GM11168 (cell line): ENCODE results near the gene IQCH.
"Not testable (repeated sequence)": the region's sequence is repeated elsewhere in the genome, so short reads cannot be mapped to it uniquely, and the experiment has no call there.

Experiments used
- in situ Hi-C: fragments of 300-500 bp; cut with MboI; formaldehyde crosslinking; loops from one replicate; pipeline ENCODE4 v1.12.0; 2022; ENCODE audit warnings: low sequenced_read_pairs; ENCODE audit not compliant: unreplicated experiment

IQCH gene

DNA sequence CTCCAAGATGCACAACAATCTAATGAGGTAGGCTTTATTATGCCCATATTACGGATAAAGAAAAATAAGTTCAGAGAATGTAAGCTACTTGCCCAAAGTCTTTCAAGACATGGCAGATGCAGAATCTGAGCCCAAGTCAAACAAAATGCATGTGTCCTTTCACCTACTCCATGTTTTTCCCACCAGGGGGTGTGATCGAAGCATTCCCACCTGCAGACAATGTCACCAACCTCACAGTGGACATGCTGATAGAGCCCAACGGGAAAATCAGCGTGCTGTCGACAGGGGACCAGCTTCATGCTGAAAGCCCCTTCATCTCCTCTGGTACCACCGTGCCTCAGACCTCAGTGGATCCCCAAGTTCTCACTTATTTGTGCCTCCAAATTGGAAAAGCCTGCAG is 166.5 kb downstream of the IQCH start:
- in situ Hi-C loops = no loop called here

DNA sequence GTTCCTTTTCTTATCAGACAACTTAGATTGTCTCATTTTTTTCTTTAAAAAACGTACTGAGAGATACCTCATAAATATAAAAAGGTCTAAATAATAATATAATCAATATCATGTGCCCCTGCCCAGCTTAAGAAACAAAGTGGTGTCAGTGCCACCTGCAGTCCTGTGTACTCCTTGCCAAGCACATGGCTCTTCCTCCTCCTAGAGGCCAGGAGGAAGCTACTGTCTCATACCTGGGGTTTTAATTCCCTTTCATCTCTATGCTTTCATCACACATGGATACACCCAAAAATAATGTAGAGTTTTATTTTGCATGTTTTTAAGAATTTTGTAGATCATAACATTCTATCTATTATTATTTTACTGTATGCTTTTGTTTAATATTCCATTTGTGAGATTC is 167.7 kb downstream of the IQCH start:
- in situ Hi-C loops = no loop called here

DNA sequence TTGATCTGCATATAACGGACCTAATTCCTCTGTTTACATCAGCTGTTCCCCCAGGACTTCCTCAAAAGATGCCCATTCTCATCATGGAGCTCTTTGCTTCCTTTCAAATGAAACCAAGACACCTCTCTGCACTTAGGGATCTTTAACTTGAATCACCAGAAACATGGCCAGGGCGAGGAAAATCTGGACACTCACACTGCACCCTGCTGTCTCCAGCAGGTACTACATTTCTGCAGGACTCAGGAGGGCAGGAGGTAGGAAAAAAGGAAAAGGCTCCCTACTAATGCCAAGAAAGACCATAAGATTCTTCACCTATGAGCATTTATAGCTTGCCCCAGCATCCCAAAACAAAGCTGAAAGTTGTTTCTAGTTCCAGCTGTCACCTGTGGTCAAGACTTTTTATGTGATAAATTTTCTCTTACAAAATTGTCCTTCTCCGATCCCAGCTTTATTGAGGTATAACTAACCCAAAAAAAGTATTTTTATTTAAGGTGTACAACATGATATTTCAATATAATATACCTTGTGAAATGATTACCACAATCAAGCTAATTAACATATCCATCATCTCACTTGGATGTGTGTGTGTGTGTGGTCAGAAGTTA is 179.0 kb downstream of the IQCH start:
- in situ Hi-C loops = loop anchor here (10.0 kb wide), 1 partner anchor 489 kb away; no protein-coding TSS in a partner anchor

DNA sequence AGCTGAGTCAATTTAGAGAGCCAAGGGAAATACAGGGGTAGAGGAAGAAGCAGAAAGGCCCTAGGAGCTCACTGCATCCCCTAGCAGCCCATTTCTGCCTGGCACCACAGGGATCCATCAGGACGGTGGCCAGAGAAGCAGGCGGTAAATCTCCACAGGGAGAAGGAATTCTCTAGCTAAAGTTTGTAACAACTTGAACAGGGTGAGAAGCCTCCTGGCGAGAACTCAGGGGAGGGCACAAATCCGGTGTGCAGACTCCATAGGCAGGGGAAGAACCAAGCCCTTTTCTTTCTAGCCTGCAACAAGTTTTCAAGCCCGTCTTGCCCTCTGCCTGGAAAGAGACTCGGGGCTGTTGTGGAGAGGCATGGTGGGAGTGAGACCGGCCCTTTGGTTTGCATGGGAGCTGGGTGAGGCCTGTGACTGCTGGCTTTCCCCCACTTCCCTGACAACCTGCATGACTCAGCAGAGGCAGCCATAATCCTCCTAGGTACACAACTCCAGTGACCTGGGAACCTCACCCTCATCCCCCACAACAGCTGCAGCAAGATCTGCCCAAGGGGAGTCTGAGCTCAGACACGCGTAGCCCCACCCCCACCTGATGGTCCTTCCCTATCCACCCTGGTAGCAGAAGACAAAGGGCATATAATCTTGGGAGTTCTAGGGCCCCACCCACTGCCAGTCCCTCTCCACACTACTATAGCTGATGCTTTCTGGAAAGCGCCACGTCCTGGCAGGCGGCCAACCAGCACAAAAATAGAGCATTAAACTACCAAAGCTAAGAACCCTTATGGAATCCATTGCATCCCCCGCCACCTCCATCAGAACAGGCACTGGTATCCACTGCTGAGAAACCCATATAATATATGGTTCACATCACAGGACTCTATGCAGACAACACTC is 182.0 kb downstream of the IQCH start:
- in situ Hi-C loops = loop anchor here (10.0 kb wide), 1 partner anchor 492 kb away; no protein-coding TSS in a partner anchor

DNA sequence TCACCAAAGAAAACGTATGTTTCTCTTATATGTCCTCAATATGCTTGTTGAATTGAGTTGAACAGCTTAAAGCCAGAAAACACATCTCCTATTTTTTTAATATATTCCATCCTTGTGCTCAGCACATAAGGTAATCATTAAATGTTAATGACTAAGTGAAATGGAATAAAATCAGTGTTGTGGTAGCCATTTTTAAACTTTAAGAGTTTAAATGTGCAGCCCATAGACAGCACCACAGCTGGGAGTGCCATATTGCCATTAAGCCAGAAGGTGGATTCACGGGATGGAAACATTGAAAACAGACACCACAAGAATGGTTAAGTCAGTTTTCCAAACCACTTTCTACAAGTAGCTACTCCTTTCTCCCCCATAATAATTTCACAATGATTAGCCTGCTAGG is 189.5 kb downstream of the IQCH start:
- in situ Hi-C loops = no loop called here

DNA sequence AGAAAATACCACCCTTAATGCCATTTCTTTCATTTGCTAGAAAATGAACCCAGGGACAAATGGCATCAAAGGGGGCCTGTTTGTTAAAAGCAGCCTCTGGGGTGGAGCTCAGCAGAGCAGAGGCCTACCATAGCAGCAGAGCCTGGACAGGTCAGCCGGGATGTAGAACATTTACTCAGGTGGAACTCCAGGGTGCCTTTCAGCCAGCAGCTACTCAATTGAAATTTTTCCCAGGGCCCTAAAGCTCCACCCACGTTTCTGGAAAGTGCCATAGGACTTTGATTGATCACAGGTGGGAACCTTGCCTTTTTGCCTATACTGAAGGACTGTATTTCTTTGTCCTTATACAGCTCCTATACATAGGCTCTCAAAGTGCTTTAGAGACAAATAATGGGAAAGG is 191.9 kb downstream of the IQCH start:
- in situ Hi-C loops = no loop called here

DNA sequence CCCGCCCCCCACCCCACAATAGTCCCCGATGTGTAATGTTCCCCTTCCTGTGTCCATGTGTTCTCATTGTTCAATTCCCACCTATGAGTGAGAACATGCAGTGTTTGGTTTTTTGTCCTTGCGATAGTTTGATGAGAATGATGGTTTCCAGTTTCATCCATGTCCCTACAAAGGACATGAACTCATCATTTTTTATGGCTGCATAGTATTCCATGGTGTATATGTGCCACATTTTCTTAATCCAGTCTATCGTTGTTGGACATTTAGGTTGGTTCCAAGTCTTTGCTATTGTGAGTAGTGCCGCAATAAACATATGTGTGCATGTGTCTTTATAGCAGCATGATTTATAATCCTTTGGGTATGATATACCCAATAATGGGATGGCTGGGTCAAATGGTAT is 193.8 kb downstream of the IQCH start:
- in situ Hi-C loops = not testable (repeated sequence)

DNA sequence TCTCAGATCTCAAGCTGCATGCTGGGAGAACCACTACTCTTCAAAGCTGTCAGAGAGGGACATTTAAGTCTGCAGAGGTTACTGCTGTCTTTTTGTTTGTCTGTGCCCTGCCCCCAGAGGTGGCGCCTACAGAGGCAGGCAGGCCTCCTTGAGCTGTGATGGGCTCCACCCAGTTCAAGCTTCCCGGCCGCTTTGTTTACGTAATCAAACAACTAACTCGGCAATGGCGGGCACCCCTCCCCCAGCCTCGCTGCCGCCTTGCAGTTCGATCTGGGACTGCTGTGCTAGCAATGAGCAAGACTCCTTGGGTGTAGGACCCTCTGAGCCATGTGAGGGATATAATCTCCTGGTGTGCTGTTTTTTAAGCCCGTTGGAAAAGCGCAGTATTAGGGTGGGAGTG is 199.1 kb downstream of the IQCH start:
- in situ Hi-C loops = not testable (repeated sequence)

DNA sequence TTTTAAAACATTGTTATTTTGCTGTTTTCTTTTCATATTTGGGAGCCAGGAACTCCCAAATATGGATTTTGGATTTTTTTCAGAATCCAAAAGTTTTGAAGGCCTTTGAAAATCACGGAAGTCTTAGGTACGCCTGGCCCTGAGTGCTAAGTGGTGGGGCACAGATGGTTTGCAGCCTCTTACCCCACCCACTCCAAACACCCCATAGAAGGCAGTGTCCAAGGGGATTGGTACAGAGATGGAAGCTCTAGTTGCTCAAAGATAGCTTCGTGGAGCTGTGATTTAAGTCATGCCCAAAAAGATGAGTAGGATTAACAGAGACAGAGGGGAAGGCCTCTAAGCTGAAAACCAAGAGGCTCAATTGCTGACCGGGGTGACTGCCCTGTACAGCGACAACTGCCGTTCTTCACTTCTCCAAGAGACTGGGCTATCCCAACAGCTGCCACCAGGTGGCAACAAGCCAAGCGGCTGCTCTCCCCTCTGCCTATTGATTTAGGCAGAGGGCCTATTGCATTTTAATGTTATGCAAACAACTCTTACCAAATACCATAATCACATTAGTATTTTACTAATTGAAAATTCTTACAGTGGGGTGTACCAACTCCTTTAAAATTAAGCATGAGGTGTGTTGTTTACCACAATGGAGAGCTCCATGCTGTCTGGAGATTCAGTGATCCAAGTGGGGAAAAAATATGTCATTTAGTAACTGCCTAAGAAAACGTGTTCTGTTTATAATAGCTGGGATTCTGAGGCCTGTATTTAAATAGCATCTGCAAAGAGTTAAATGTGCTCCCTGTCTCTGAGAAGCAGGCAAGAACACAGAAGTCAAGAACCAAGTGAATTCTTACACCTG is 202.3 kb downstream of the IQCH start:
- in situ Hi-C loops = loop anchor here (5.0 kb wide), 1 partner anchor 380 kb away; no protein-coding TSS in a partner anchor

DNA sequence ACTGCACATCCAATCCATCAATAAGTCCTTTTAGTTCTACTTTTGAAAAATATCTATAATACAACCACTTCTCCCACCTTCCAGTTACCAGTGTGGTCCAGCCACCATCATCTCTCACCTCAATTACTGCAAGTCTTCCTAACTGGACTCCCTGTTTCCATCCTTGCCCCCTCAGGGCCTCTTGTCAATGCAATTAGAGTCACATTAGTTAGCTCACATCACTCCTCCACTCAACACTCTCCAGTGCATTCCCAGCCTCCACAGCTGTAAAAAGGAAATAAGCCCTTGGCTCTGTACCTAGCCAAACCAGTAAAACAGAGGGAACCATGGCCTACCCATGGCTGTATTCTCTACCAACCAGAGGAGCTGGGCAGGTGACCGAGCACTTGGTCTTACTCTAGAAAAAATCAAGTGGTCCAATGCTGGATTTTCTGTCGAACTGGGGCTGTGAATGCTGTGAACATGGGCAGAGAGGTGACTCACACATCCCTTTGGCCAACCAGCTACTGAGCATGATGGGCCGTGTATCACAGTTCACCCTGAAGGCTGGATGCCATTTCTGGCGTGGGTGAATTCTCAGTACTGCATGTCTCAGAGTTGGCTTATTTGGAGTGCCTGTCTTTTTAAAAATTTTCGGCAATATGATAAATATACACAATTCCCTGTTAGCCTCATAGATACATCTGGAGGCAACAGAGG is 203.9 kb downstream of the IQCH start:
- in situ Hi-C loops = loop anchor here (5.0 kb wide), 1 partner anchor 379 kb away; no protein-coding TSS in a partner anchor

DNA sequence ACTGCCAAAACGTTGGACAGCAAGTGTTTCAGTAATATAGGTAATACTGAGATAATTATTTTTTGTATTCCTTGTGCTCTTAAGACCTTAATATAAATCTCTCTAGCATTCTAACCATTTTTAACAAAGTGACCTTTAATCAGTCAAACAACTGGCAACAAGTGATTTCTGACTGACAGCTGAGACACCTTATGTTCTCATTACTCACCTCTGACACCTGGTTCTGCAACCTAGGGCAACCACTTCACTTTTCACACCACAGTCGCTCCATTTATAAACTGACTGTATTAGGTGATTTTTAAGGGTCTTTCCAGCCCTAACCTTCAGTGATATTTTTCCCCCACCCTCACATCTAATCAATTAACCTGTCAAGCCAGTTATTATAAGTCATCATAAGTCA is 205.9 kb downstream of the IQCH start:
- in situ Hi-C loops = no loop called here

DNA sequence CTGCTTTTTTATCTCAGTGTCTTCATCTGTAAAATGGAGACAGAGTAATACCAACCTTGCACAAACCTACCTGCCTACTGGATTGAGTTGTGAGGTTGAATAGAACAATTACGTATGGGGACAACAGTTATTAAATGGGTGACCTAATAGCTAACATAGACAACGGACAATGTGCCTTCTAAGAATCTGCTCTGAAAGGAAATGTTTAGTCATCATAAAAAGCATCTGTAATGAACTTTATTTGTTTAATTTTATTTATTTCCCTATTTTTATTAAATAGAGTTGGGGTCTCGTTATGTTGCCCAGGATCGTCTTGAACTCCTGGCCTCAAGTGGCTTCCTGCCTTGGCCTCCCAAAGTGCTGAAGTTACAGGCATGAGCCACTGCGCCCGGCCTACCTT is 207.1 kb downstream of the IQCH start:
- in situ Hi-C loops = no loop called here

DNA sequence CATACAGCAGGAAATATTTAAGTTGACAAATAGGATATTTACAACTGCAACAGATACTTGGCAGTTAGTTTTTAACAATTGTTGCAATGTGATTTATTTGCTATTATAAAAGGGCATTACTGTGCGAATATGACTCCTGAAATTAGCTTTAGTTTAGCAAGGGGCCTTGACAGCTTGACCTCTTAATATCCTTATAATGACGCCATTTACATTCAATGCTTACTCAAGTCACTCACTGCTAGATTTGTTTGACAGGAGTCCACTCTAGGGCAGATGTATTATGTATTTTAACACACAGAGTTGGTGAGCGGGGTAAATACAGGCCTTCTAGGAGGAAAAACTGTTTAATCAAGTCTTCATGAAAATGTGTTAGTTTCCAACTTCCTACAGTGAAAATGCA is 208.3 kb downstream of the IQCH start:
- in situ Hi-C loops = no loop called here

DNA sequence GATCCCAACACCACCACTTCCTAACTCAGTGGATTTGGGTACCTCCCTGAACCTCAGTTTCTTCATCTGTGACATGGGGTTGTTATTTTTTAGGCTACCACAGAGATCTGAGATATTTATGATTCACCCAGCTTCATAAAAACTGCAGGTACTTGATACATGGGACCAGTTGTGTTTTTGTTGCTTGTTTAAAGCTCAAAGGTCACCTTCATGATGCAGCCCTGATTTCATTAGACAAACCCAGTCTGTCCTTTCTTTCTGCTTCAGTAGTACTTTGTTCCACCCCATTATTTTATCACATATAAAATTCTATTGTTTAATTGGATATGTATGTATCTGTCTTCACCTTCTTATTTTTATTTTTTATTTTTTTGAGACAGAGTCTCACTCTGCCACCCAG is 208.9 kb downstream of the IQCH start:
- in situ Hi-C loops = no loop called here

DNA sequence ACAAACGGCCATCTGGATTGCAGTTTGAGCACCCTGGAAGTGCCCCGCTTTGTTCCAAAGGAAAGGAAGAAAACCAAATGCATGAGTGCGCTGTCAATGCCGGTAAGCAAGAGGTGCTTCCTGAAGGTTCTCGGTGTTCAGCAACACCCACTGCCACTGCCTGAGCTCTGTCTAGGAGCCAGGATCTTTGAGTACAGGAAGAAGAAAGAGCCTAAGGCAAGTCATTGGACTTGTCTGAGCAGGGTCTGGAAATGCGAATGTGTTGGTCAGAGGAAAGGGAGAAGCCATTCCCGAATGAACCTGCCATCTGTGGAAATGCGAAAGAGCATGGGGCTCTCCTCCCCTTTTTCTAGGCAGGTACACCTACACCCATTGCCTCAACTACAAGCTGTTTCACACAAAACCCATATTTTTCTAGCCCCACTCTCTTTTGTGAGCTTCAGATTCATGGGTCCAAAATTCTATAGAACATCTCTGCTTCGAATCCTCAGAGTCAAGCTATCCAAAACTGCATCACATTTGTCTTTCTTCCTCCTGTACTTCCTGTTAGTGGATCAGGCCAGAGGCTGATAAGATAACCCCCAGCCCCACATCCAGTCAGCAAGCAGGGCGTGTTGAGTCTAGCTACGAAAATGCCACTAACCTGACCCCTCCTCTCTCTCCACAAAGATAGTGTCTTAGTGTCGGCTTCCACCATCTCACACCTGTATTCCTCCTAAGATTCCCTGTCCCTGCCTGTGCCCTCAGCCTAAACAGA is 210.8 kb downstream of the IQCH start:
- in situ Hi-C loops = no loop called here

DNA sequence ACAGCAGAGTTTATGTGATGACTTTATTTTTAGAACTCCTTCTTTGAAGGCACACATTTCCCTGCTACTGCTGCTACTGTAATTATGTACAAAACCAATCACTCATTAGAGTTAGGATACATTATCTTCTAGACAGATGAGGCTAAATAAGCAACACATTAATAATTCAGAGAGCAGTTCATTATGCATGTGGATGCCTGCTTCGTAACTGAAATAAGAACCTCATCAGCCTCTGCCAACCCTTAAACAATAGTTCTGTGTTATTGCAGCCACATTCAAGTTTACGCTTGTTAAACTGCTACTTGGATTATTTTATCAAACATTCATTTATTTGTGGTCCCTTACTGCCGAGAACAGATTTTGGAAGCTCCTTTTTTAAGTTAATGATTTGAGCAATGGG is 213.8 kb downstream of the IQCH start:
- in situ Hi-C loops = no loop called here

DNA sequence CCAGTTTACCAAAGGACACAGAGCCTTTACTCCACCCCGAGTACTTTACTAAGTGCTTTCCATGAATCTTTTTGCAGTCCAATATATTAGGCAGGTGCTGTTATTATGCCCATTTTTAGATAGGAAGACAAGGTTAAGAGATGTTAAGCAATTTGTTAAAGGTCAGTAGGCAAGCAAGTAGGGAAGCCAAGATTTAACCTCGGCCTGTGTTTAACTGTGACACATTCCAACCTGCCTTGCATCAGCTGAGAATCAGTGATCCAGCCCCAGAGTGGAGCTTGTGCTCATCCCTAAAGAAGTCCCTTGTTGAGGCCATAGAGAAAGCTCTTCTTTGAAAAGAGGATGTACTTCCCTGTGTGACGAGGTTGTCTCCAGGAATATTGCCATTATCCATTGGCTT is 215.1 kb downstream of the IQCH start:
- in situ Hi-C loops = no loop called here

DNA sequence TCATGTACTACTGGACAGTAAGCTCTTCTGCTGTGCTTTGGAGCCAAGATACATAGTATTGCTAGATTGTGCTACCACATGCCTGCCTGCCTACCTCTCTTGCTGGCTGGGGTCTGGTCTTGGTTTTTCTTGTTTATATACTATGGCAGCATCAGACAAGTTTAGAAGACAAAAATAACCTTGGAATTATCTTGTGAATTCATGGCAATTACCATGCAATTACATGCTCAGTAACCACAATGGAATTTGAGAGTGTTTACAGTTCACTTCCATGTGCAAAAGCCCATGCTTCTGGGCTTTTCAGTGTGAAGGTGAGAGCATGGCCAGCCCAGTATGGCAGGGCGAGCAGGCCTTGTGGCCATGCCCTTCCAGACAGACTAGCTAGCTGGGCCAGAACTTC is 218.4 kb downstream of the IQCH start:
- in situ Hi-C loops = no loop called here

DNA sequence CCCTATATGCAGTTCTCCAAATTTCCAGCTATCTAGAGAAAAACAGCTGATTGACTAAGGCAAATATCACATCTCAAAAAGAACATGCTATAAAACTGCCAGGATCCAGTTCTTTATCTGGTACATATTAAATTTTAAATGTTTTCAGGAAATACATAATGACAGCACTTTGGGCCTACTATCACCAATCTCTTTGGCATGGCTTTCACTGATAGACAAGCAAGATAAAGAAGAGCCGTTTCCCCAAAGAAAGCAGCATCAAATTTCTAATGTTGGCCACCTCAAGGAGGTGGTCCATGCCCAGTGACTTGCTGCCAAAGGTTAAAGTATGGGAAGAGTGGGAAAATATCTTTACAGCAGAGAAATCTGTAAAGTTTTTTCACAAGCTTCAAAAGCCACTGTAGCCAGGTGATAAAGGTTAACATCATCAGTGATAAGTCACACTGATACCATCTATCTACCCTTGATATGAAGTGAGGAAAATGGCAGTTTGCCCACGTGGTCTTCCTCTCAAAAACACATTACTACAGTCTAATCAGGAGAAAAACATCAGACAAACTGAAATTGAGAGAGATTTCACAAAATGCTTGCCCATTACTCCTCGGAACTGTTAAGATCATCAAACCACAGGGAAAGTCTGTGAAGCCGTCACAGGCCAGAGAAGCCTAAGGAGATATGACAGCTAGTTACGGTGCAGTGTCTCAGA is 220.0 kb downstream of the IQCH start:
- in situ Hi-C loops = no loop called here
